OCI-LY1 (cell line): Measurements from ENCODE around the gene CR1.
"Not testable (repeated sequence)": the region's sequence is repeated elsewhere in the genome, so short reads cannot be mapped to it uniquely, and the experiment has no call there.

Experiments
- H2AFZ ChIP-seq: fragments of 200-600 bp; sonication (generic), shearing (Covaris generic); 2 replicates; pipeline ENCODE4 v1.6.0; 2014; ENCODE audit warnings: antibody characterized with exemption, mild to moderate bottlenecking, low read length
- H3F3A ChIP-seq: fragments of 200-600 bp; sonication (generic), shearing (Covaris generic); 2 replicates; pipeline ENCODE4 v1.6.0; 2014; ENCODE audit warnings: mild to moderate bottlenecking, antibody characterized with exemption, low read length, moderate library complexity; ENCODE audit not compliant: insufficient read depth
- H3K27ac ChIP-seq: fragments of 200-600 bp; sonication (generic); 2 replicates; pipeline ENCODE4 v1.5.1; 2014; ENCODE audit warnings: low read length, mixed run types, mild to moderate bottlenecking, low read depth; ENCODE audit not compliant: poor library complexity, severe bottlenecking
- H3K27me3 ChIP-seq: fragments of 200-600 bp; sonication (generic); 2 replicates; pipeline ENCODE4 v1.6.0; 2014; ENCODE audit warnings: antibody characterized with exemption, mild to moderate bottlenecking, low read length, moderate library complexity; ENCODE audit not compliant: insufficient read depth
- H3K36me3 ChIP-seq: fragments of 200-600 bp; sonication (generic); 2 replicates; pipeline ENCODE4 v1.6.1; 2014; ENCODE audit warnings: mild to moderate bottlenecking, antibody characterized with exemption, low read length, moderate library complexity, mixed read lengths; ENCODE audit not compliant: insufficient read depth
- H3K4me1 ChIP-seq: fragments of 200-600 bp; sonication (generic); 2 replicates; pipeline ENCODE4 v1.5.1; 2014; ENCODE audit warnings: mild to moderate bottlenecking, low read length, moderate library complexity; ENCODE audit not compliant: insufficient read depth, severe bottlenecking
- H3K4me2 ChIP-seq: fragments of 200-600 bp; sonication (generic), shearing (Covaris generic); 2 replicates; pipeline ENCODE4 v1.6.1; 2014; ENCODE audit warnings: low read length
- H3K4me3 ChIP-seq: fragments of 200-600 bp; sonication (generic); 2 replicates; pipeline ENCODE4 v1.5.1; 2014; ENCODE audit warnings: low read length, low read depth, mild to moderate bottlenecking, mixed read lengths; ENCODE audit not compliant: poor library complexity, severe bottlenecking
- H3K79me2 ChIP-seq: fragments of 200-600 bp; shearing (Covaris generic); 2 replicates; pipeline ENCODE4 v1.6.1; 2016; ENCODE audit warnings: mixed run types, low read length, mixed read lengths; ENCODE audit not compliant: insufficient read depth
- H3K9ac ChIP-seq: fragments of 200-600 bp; sonication (generic), shearing (Covaris generic); 2 replicates; pipeline ENCODE4 v1.6.1; 2014; ENCODE audit warnings: mild to moderate bottlenecking, low read length, mixed read lengths
- H3K9me2 ChIP-seq: fragments of 200-600 bp; sonication (generic), shearing (Covaris generic); 2 replicates; pipeline ENCODE4 v1.6.1; 2014; ENCODE audit warnings: low read depth, mild to moderate bottlenecking, low read length, mixed read lengths
- H3K9me3 ChIP-seq: fragments of 200-600 bp; shearing (Covaris generic); 2 replicates; pipeline ENCODE4 v1.6.1; 2014; ENCODE audit warnings: low read length, mixed read lengths
- H4K20me1 ChIP-seq: fragments of 200-600 bp; sonication (generic), shearing (Covaris generic); 2 replicates; pipeline ENCODE4 v1.6.0; 2016; ENCODE audit warnings: mild to moderate bottlenecking, low read length; ENCODE audit not compliant: insufficient read depth
- EZH2 ChIP-seq: fragments of 200-600 bp; sonication (generic), shearing (Covaris generic); IDR thresholded peaks from 2 replicates; pipeline ENCODE4 v1.8.0; 2017; ENCODE audit warnings: borderline replicate concordance, mixed run types, mild to moderate bottlenecking, antibody characterized with exemption, low read length, moderate library complexity, mixed read lengths
- TF ChIP-seq, protein P1 (sequence below): fragments of 200-600 bp; sonication (generic), shearing (Covaris generic); IDR thresholded peaks from 2 replicates; pipeline ENCODE4 v1.5.1; 2017; ENCODE audit warnings: mild to moderate bottlenecking, antibody characterized with exemption, low read length, moderate library complexity, mixed read lengths

CR1 gene

GRCh38 chr1:207639362-207639761 is 143.4 kb downstream of the CR1 start:
- not testable (repeated sequence) for H3K9me2 ChIP-seq, H4K20me1 ChIP-seq, H3K9me3 ChIP-seq, H3K4me3 ChIP-seq, H3K36me3 ChIP-seq, H3K9ac ChIP-seq, H3K4me1 ChIP-seq, H3K27ac ChIP-seq, H3K27me3 ChIP-seq, H3K4me2 ChIP-seq, H3F3A ChIP-seq, H2AFZ ChIP-seq, H3K79me2 ChIP-seq

- Histone ChIP-seq H2AFZ (no peak overlapping the region), H3K27me3 (no peaks in the 10 kb centered on the region), H3K9me2 (no peaks in the 10 kb centered on the region), H3K4me3 (no peak overlapping the region), H3K9me3 (no peaks in the 10 kb centered on the region), H3K79me2 (no peaks in the 10 kb centered on the region), H3K36me3 (no peaks in the 10 kb centered on the region), H3K4me1 (no peaks in the 10 kb centered on the region), H4K20me1 (no peaks in the 10 kb centered on the region), H3K4me2 (no peak overlapping the region), H3K27ac (no peak overlapping the region), H3F3A (no peaks in the 10 kb centered on the region), H3K9ac (no peak overlapping the region)
- no peak for TF ChIP-seq EZH2
These were observed 148.4 kb downstream of the CR1 start for GRCh38 chr1:207644166-207644851.

GRCh38 chr1:207644852-207645634 is 149.1 kb downstream of the CR1 start, which contains the start of gene CR1L:
Gene CR1L (plus strand): TSS chr1:207645133. CDS start chr1:207645234, 101 bp downstream.
- H3K9me2 ChIP-seq, result no peaks in the 10 kb centered on the region
- H3K4me2 ChIP-seq, result no peak within 1 kb of the TSS
- no peak within 1 kb of the TSS for H3K27ac ChIP-seq
- H3K4me3 ChIP-seq, result no peak within 1 kb of the TSS
- TF ChIP-seq, protein P1, sequence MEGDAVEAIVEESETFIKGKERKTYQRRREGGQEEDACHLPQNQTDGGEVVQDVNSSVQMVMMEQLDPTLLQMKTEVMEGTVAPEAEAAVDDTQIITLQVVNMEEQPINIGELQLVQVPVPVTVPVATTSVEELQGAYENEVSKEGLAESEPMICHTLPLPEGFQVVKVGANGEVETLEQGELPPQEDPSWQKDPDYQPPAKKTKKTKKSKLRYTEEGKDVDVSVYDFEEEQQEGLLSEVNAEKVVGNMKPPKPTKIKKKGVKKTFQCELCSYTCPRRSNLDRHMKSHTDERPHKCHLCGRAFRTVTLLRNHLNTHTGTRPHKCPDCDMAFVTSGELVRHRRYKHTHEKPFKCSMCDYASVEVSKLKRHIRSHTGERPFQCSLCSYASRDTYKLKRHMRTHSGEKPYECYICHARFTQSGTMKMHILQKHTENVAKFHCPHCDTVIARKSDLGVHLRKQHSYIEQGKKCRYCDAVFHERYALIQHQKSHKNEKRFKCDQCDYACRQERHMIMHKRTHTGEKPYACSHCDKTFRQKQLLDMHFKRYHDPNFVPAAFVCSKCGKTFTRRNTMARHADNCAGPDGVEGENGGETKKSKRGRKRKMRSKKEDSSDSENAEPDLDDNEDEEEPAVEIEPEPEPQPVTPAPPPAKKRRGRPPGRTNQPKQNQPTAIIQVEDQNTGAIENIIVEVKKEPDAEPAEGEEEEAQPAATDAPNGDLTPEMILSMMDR, result no peak
- no peak for TF ChIP-seq EZH2
- H3F3A ChIP-seq, result no peaks in the 10 kb centered on the region
- H3K36me3 ChIP-seq, result no peaks in the 10 kb centered on the region
- H3K9me3 ChIP-seq, result no peaks in the 10 kb centered on the region
- H3K4me1 ChIP-seq, result no peaks in the 10 kb centered on the region
- no peaks in the 10 kb centered on the region for H3K79me2 ChIP-seq
- H4K20me1 ChIP-seq, result no peaks in the 10 kb centered on the region
- H3K27me3 ChIP-seq, result no peaks in the 10 kb centered on the region
- H3K9ac ChIP-seq, result no peak within 1 kb of the TSS
- H2AFZ ChIP-seq, result no peak within 1 kb of the TSS

DNA sequence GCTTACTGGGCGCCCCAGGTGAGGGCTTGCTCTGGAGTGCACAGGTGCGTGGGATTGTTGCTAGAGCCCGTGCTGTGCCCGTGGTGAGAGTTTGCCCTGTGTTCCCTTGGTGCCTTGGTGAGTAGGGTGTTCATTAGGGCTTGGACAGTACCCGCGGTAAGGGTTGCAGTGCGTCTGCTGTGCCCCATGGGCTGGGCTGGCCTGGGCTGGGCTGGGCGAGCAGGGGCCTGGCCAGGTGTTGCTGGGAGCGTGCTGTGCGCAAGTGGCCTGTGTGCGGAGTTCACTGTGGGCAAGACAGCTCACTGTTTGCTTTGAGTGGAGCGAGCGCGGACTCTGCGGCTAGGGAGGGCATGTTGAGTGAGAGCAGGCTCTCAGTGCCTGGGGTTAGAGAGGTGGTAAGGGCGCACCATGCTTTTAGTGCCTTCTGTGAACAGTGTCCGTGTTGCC is 149.7 kb downstream of the CR1 start:
- Histone ChIP-seq H3K36me3 (no peaks in the 10 kb centered on the region), H3K4me3 (no peak overlapping the region), H3K9ac (no peak overlapping the region), H4K20me1 (no peaks in the 10 kb centered on the region), H3K27me3 (no peaks in the 10 kb centered on the region), H3K9me2 (no peaks in the 10 kb centered on the region), H3F3A (no peaks in the 10 kb centered on the region), H3K79me2 (no peaks in the 10 kb centered on the region), H3K4me2 (no peak overlapping the region), H3K27ac (no peak overlapping the region), H3K9me3 (no peaks in the 10 kb centered on the region), H2AFZ (no peak overlapping the region), H3K4me1 (no peaks in the 10 kb centered on the region)
- no peak for TF ChIP-seq EZH2
- TF ChIP-seq, protein P1, result no peak
